Measurements from ENCODE around the gene HRH1. TPM values are rescaled to one million over a fixed set of nuclear protein-coding genes. Genes with fewer than 3 reads are reported as not detected.

Gene HRH1
- total and polyA plus RNA-seq, 10 of the 15 experiments (the other 5 are each of a cell fraction or from before 2014, with no cell fraction given): not detected

DNA sequence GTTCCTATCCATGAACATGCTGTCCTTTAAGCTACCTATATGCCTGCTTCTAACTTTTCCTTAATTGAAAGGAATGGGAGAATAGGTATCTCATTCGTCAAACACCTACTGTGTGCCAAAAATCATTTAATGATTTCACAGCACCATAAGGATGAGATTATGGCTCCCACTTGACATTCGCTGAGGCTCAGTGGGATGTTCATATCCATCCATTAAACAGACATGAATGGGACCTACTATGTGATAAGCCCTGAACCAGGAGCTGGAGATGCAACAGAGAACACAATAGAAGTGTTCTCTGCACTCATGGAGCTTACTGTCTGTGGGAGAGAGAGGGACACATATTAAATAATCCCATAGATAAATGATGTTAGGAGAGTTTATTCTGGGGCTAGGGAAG, 49.7 kb downstream of the HRH1 start:
- no peak overlapping the region for H3K9ac ChIP-seq (ENCODE audit: control insufficient read depth, insufficient read depth, low read length)
- H3K9me3 ChIP-seq (replicated peaks; ENCODE audit: control insufficient read depth, insufficient read depth, low read length): no peaks in the 10 kb centered on the region
- H3K27ac ChIP-seq (ENCODE audit: control insufficient read depth, insufficient read depth): no peak overlapping the region
- no peaks in the 10 kb centered on the region for H3K4me1 ChIP-seq (ENCODE audit: control insufficient read depth, insufficient read depth, low read length)
- 24% methylated on average over 2 of the region's 2 CpGs for WGBS (ENCODE audit: insufficient coverage, insufficient replicate concordance, low lambda C conversion rate, missing lambda C conversion rate)
- H2AFZ ChIP-seq (ENCODE audit: control insufficient read depth, low read depth, low read length): no peak overlapping the region
- CTCF ChIA-PET: interaction anchor here (1.2 kb wide), 1 partner anchor 131 kb away, joined by 3 read pairs; no protein-coding TSS in a partner anchor
- ATAC-seq (no peak), DNase-seq (ENCODE audit: low read depth, low spot score) (no peak), FAIRE-seq (no peak)
- H3K4me3 ChIP-seq: no peak overlapping the region
- intact Hi-C loops (cut with micrococcal nuclease; ENCODE audit: unreplicated experiment) (no loop called here), in situ Hi-C loops (cut with MboI) (no loop called here)
- no peaks in the 10 kb centered on the region for H4K20me1 ChIP-seq (ENCODE audit: control insufficient read depth, insufficient read depth)
- RAD21 ChIA-PET (ENCODE audit: unreplicated experiment): no interaction called here
- H3K27me3 ChIP-seq (replicated peaks in 1 of 2; ENCODE audit: control insufficient read depth in 2 of 2, insufficient read depth in 2 of 2, low read length in 1 of 2): no peaks in the 10 kb centered on the region; a peak in 1 of 4 replicates
- TF ChIP-seq SREBF2 (IDR thresholded peaks at IDR 0.05; ENCODE audit: low read length): no peak
- no peak overlapping the region for H3K4me2 ChIP-seq (ENCODE audit: control insufficient read depth, insufficient read depth)
- POLR2A ChIA-PET: no interaction called here
- no TSS peak for BruUV-seq (replicated peaks)
- no peaks in the 10 kb centered on the region for H3K36me3 ChIP-seq (ENCODE audit: control insufficient read depth in 2 of 2, insufficient read depth in 2 of 2, low read length in 1 of 2)
- SMC1A ChIA-PET (ENCODE audit: uncharacterized antibody, unreplicated experiment): no interaction called here
- no peaks in the 10 kb centered on the region for H3K79me2 ChIP-seq (ENCODE audit: control insufficient read depth, insufficient read depth, low read length)

DNA sequence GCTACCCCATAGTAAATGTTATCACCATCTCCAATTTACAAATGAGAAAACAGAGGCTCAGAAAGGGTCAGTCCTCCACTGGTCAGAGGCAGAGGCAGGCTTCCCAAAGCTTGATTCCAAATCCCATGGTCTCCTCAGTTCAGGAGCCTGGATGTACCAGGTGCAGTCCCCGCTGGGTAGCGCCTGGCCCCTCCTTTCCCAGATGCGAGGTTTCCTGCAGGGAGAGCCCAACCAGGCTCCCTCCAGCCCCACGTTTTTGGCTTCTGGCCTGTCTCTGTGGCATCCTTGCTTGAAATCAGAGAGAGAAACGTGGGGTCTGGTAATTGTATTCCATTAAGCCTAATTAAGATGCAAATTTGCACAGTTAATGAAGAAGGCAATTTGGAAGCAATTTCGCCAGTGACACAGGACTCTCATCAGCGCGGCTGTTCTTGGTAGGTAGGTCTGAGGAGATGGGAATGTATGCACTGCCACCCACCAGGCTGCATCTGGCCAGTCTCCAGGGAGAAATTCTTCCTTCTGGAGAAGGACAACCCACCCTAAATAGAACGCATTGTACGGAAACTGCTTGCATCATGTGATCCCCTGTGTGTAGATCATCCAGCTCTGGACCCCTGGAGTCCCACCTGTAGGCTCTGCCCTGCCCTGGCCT, 50.5 kb downstream of the HRH1 start:
- ChIA-PET CTCF (interaction anchor here (0.5 to 1.2 kb wide), 2 partner anchors 130 to 1023 kb away, joined by 3 read pairs; no protein-coding TSS in a partner anchor), SMC1A (ENCODE audit: uncharacterized antibody, unreplicated experiment) (no interaction called here), RAD21 (ENCODE audit: unreplicated experiment) (no interaction called here), POLR2A (no interaction called here)
- BruUV-seq (replicated peaks): no TSS peak
- TF ChIP-seq ZNF274 (IDR thresholded peaks at IDR 0.05; ENCODE audit: insufficient read depth, insufficient read length) (no peak), NFYB (IDR thresholded peaks at IDR 0.05; ENCODE audit: insufficient read depth, low read depth, low read length) (no peak), BHLHE40 (IDR thresholded peaks at IDR 0.05; ENCODE audit: borderline replicate concordance in 1 of 2, low read depth in 2 of 2, low read length in 1 of 2) (no peak), ZNF217 (IDR thresholded peaks at IDR 0.05) (no peak), IKZF2 (IDR thresholded peaks at IDR 0.05) (no peak), MYC (IDR thresholded peaks at IDR 0.05; ENCODE audit: insufficient read depth, insufficient read length, insufficient replicate concordance, low read length, severe bottlenecking) (no peak), SMARCA5 (IDR thresholded peaks at IDR 0.05) (no peak), RCOR1 (conservative IDR thresholded peaks at IDR 0.05; ENCODE audit: low read depth, low read length) (no peak), ZNF207 (IDR thresholded peaks at IDR 0.05; ENCODE audit: borderline replicate concordance) (no peak), HDAC6 (IDR thresholded peaks at IDR 0.05; ENCODE audit: unreplicated experiment) (no peak)
- TF ChIP-seq, protein P1, sequence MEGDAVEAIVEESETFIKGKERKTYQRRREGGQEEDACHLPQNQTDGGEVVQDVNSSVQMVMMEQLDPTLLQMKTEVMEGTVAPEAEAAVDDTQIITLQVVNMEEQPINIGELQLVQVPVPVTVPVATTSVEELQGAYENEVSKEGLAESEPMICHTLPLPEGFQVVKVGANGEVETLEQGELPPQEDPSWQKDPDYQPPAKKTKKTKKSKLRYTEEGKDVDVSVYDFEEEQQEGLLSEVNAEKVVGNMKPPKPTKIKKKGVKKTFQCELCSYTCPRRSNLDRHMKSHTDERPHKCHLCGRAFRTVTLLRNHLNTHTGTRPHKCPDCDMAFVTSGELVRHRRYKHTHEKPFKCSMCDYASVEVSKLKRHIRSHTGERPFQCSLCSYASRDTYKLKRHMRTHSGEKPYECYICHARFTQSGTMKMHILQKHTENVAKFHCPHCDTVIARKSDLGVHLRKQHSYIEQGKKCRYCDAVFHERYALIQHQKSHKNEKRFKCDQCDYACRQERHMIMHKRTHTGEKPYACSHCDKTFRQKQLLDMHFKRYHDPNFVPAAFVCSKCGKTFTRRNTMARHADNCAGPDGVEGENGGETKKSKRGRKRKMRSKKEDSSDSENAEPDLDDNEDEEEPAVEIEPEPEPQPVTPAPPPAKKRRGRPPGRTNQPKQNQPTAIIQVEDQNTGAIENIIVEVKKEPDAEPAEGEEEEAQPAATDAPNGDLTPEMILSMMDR (IDR thresholded peaks at IDR 0.05 in 2 of 3, conservative IDR thresholded peaks at IDR 0.05 in 1 of 3; ENCODE audit: control insufficient read depth in 2 of 3, extremely low read depth in 1 of 3, insufficient read depth in 1 of 3, low read depth in 3 of 3, low read length in 3 of 3): no peak
- FAIRE-seq (no peak), DNase-seq (ENCODE audit: low read depth, low spot score) (no peak), ATAC-seq (no peak)
- no peaks in the 10 kb centered on the region for H3K4me1 ChIP-seq (ENCODE audit: control insufficient read depth, insufficient read depth, low read length)
- H3K27ac ChIP-seq (ENCODE audit: control insufficient read depth, insufficient read depth): no peak overlapping the region
- no peaks in the 10 kb centered on the region for H4K20me1 ChIP-seq (ENCODE audit: control insufficient read depth, insufficient read depth)
- no peaks in the 10 kb centered on the region for H3K79me2 ChIP-seq (ENCODE audit: control insufficient read depth, insufficient read depth, low read length)
- H3K9ac ChIP-seq (ENCODE audit: control insufficient read depth, insufficient read depth, low read length): no peak overlapping the region
- H3K9me3 ChIP-seq (replicated peaks; ENCODE audit: control insufficient read depth, insufficient read depth, low read length): no peaks in the 10 kb centered on the region
- in situ Hi-C loops (cut with MboI): no loop called here
- H3K4me3 ChIP-seq: no peak overlapping the region
- WGBS (ENCODE audit: insufficient coverage, insufficient replicate concordance, low lambda C conversion rate, missing lambda C conversion rate): 47% methylated on average over 10 of the region's 10 CpGs
- H3K4me2 ChIP-seq (ENCODE audit: control insufficient read depth, insufficient read depth): no peak overlapping the region
- no peak overlapping the region for H2AFZ ChIP-seq (ENCODE audit: control insufficient read depth, low read depth, low read length)
- no peaks in the 10 kb centered on the region for H3K36me3 ChIP-seq (ENCODE audit: control insufficient read depth in 2 of 2, insufficient read depth in 2 of 2, low read length in 1 of 2)
- peaks cover 0 to 2% of the 10 kb centered on the region in 2 experiments; a peak in 1 of 4 replicates for H3K27me3 ChIP-seq (replicated peaks in 1 of 2; ENCODE audit: control insufficient read depth in 2 of 2, insufficient read depth in 2 of 2, low read length in 1 of 2)
- intact Hi-C loops (cut with micrococcal nuclease; ENCODE audit: unreplicated experiment): no loop called here
